Dermis blood vessel endothelial cell (primary cell): Measurements from ENCODE around the gene TMEM132A. TPM values are rescaled to one million over a fixed set of nuclear protein-coding genes. Genes with fewer than 3 reads are reported as not detected.

Source experiments
- DNase-seq: peaks from one replicate; pipeline ENCODE4 v3.0.0; 2010
- total RNA-seq: library from RNA; depleted of rRNA; stranded (reverse); fragments of >200 nt; gene quantifications from 2 replicates; pipeline ENCODE4 v1.2.3, GENCODE V29; 2014

The TMEM132A gene
- total RNA-seq: 99.5 and 112 TPM in 2 replicates

GRCh38 chr11:60924110-60924905, at the start of gene TMEM132A:
Gene TMEM132A, plus strand, starts transcription at chr11:60924460. Its CDS starts 174 bp downstream, at chr11:60924634.
- peak; percentile 82 for DNase-seq

GRCh38 chr11:60875366-60876167, 48.7 kb upstream of the TMEM132A start:
- no peak for DNase-seq

GRCh38 chr11:60876168-60876485, 48.1 kb upstream of the TMEM132A start:
- no peak for DNase-seq

- no peak for DNase-seq
These were observed 45.8 kb upstream of the TMEM132A start for GRCh38 chr11:60878245-60879101.

GRCh38 chr11:60879104-60879503, 45.2 kb upstream of the TMEM132A start:
- DNase-seq: no peak

GRCh38 chr11:60879971-60880588, 44.2 kb upstream of the TMEM132A start:
- DNase-seq: no peak

GRCh38 chr11:60880643-60881282, 43.5 kb upstream of the TMEM132A start:
- no peak for DNase-seq

- DNase-seq: peak; percentile 85
These were observed 36.7 kb upstream of the TMEM132A start for GRCh38 chr11:60887556-60887955.

- DNase-seq: no peak
These were observed 34.4 kb upstream of the TMEM132A start for GRCh38 chr11:60889869-60890311.

- no peak for DNase-seq
These were observed 33.6 kb upstream of the TMEM132A start for GRCh38 chr11:60890696-60891095.

GRCh38 chr11:60891103-60891741, 33.0 kb upstream of the TMEM132A start:
- DNase-seq: peak; percentile 69

- no peak for DNase-seq
These were observed 28.6 kb upstream of the TMEM132A start for GRCh38 chr11:60895687-60896086.

- no peak for DNase-seq
These were observed 26.8 kb upstream of the TMEM132A start for GRCh38 chr11:60897496-60897895.

- DNase-seq: peak; percentile 89
These were observed 25.0 kb upstream of the TMEM132A start for GRCh38 chr11:60899046-60899936.

GRCh38 chr11:60899977-60900376, 24.3 kb upstream of the TMEM132A start:
- DNase-seq: no peak

GRCh38 chr11:60900673-60901404, 23.4 kb upstream of the TMEM132A start:
- no peak for DNase-seq

- DNase-seq: no peak
These were observed 21.6 kb upstream of the TMEM132A start for GRCh38 chr11:60902625-60903024.

- no peak for DNase-seq
These were observed 19.2 kb upstream of the TMEM132A start for GRCh38 chr11:60905047-60905446.

- peak; percentile 61 for DNase-seq
These were observed 18.6 kb upstream of the TMEM132A start for GRCh38 chr11:60905551-60906113.
